K562 (cell line): ENCODE data around the gene FGF11. TPM values are rescaled to one million over a fixed set of nuclear protein-coding genes. Genes with fewer than 3 reads are reported as not detected.

Experiments
- ATAC-seq: fragments of 200-7000 bp; cut with Tn5 transposase; 3 replicates; pipeline ENCODE4 v1.9.1; 2020; ENCODE audit warnings: moderate library complexity
- BruUV-seq: library from RNA; stranded (reverse); fragments of 400-500 nt; replicated peaks from 2 replicates; lab custom pipeline; 2021; lab: Mats Ljungman, UMichigan
- CTCF ChIA-PET: fragments of 300-600 bp; formaldehyde crosslinking; extraction: SDS; loops from one replicate; lab custom pipeline; 2021; ENCODE audit warnings: low intra/inter-chr PET ratio; lab: Yijun Ruan, JAX
- POLR2A ChIA-PET: fragments of 300-600, 350-650 bp; sonication (Branson Sonifier 250); formaldehyde crosslinking; extraction: SDS; loops from one replicate; lab custom pipeline; 2021; ENCODE audit warnings: antibody characterized with exemption, inconsistent platforms; lab: Yijun Ruan, JAX
- DNase-seq, 4 experiments: peaks; one replicate each; pipeline versions ENCODE4 v3.0.0 to v3.0.0-alpha.2; 2011 to 2018; ENCODE audit warnings: low spot score in 3 of 4, mixed read lengths in 3 of 4; ENCODE audit errors: extremely low read depth in 1 of 4
- FAIRE-seq: peaks from 2 replicates; lab custom pipeline; 2011; peaks lifted over from hg19 to GRCh38; lab: Jason Lieb, UNC
- H2AFZ ChIP-seq: 2 replicates; pipeline ENCODE4 v1.6.0; 2011; ENCODE audit warnings: low read depth, low read length, control low read depth, inconsistent platforms
- H3K27ac ChIP-seq: fragments of 200-600 bp; 3 replicates; pipeline ENCODE4 v1.8.0; 2011; ENCODE audit warnings: low read depth, mild to moderate bottlenecking, control low read depth, inconsistent platforms, low read length, moderate library complexity, mixed read lengths; ENCODE audit errors: extremely low read depth
- H3K27me3 ChIP-seq, 2 experiments: fragments of 300-600 bp in 1 of 2; 2 replicates in 1 of 2; 3 replicates in 1 of 2; pipeline versions ENCODE4 v1.6.0 to v1.8.0; 2011; ENCODE audit warnings: inconsistent platforms in 2 of 2, low read length in 2 of 2, mild to moderate bottlenecking in 1 of 2, mixed read lengths in 1 of 2, moderate library complexity in 1 of 2; ENCODE audit not compliant: control insufficient read depth in 2 of 2, insufficient read depth in 2 of 2
- H3K36me3 ChIP-seq: fragments of 300-600 bp; 3 replicates; pipeline ENCODE4 v1.8.0; 2011; ENCODE audit warnings: mild to moderate bottlenecking, low read length, inconsistent platforms; ENCODE audit not compliant: control insufficient read depth, insufficient read depth
- H3K4me1 ChIP-seq, 2 experiments: fragments of 200-600 bp in 1 of 2; replicated peaks in 1 of 2; 2 replicates in 1 of 2; 3 replicates in 1 of 2; pipeline versions ENCODE4 v1.5.1 to v1.8.0; 2011; ENCODE audit warnings: inconsistent platforms in 2 of 2, low read length in 2 of 2, mild to moderate bottlenecking in 1 of 2, mixed read lengths in 1 of 2, moderate library complexity in 1 of 2; ENCODE audit not compliant: control insufficient read depth in 2 of 2, insufficient read depth in 2 of 2
- H3K4me2 ChIP-seq: 2 replicates; pipeline ENCODE4 v1.6.1; 2011; ENCODE audit warnings: low read length, control low read depth, inconsistent platforms, mixed read lengths; ENCODE audit not compliant: insufficient read depth
- H3K4me3 ChIP-seq: fragments of 200-600 bp; sonication (generic), shearing (Covaris generic); 2 replicates; pipeline ENCODE4 v1.5.1; 2016; ENCODE audit warnings: control low read depth, inconsistent platforms
- H3K79me2 ChIP-seq: fragments of 200-600 bp; 3 replicates; pipeline ENCODE4 v1.8.0; 2011; ENCODE audit warnings: low read length, inconsistent platforms; ENCODE audit not compliant: control insufficient read depth, insufficient read depth
- H3K9ac ChIP-seq, 2 experiments: 2 replicates each; pipeline versions ENCODE4 v1.6.0 to v1.6.1; 2011; ENCODE audit warnings: low read depth in 2 of 2, low read length in 2 of 2, control low read depth in 1 of 2, inconsistent platforms in 1 of 2, mild to moderate bottlenecking in 1 of 2, mixed read lengths in 1 of 2; ENCODE audit not compliant: insufficient read depth in 1 of 2
- H3K9me1 ChIP-seq: one replicate; pipeline ENCODE4 v1.6.0; 2011; ENCODE audit warnings: inconsistent platforms, mild to moderate bottlenecking, low read length, moderate library complexity; ENCODE audit not compliant: control insufficient read depth, insufficient read depth
- H3K9me3 ChIP-seq: replicated peaks from 2 replicates; pipeline ENCODE4 v1.5.1; 2011; ENCODE audit warnings: low read depth, low read length, inconsistent platforms; ENCODE audit not compliant: control insufficient read depth, insufficient read depth
- H4K20me1 ChIP-seq: replicated peaks from 2 replicates; pipeline ENCODE4 v1.6.1; 2011; ENCODE audit warnings: low read length, inconsistent platforms, mixed read lengths; ENCODE audit not compliant: control insufficient read depth, insufficient read depth
- CTCF ChIP-seq, 3 experiments: IDR thresholded peaks in 2 of 3; conservative IDR thresholded peaks in 1 of 3; 2 replicates each; pipeline ENCODE4 v1.5.1; 2011 to 2012; ENCODE audit warnings: low read length in 3 of 3, mild to moderate bottlenecking in 3 of 3, control low read depth in 2 of 3, improper control_type of control experiment in 1 of 3, inconsistent platforms in 1 of 3, low read depth in 1 of 3, mixed read lengths in 1 of 3, moderate library complexity in 1 of 3; ENCODE audit not compliant: insufficient read depth in 2 of 3
- NFIX ChIP-seq: fragments of 250-450 bp; sonication (Bioruptor Pico); IDR thresholded peaks from 2 replicates; pipeline ENCODE4 v1.4.0; 2020; ENCODE audit warnings: low read depth, mild to moderate bottlenecking, moderate library complexity
- RAD21 ChIP-seq, 2 experiments: fragments of 250-450 bp in 1 of 2; fragments of 450-650 bp in 1 of 2; sonication (Bioruptor Pico) in 1 of 2; formaldehyde crosslinking in 1 of 2; IDR thresholded peaks in 1 of 2; conservative IDR thresholded peaks in 1 of 2; 2 replicates each; pipeline versions ENCODE4 v1.4.0 to v1.8.0; 2020 to 2022; ENCODE audit warnings: mild to moderate bottlenecking in 2 of 2, moderate library complexity in 1 of 2
- REST ChIP-seq, 2 experiments: fragments of 450-650 bp; formaldehyde crosslinking in 1 of 2; IDR thresholded peaks; 2 replicates each; pipeline versions ENCODE4 v1.4.0 to v1.6.1; 2014 to 2020; ENCODE audit warnings: mild to moderate bottlenecking in 2 of 2, borderline replicate concordance in 1 of 2, low read depth in 1 of 2
- WGBS: fragments of 100-300 bp; shearing (Covaris generic); methylation state at CpG from one replicate; pipeline ENCODE4 v1.1.6; 2016; ENCODE audit warnings: low coverage, mixed read lengths; ENCODE audit not compliant: insufficient coverage; ENCODE audit errors: missing lambda C conversion rate; 5-methylcytosine and 5-hydroxymethylcytosine counted together
- in situ Hi-C: fragments of 300-500 bp; cut with MboI; formaldehyde crosslinking; loops from 4 replicates; pipeline ENCODE4 v1.15.0; 2018; ENCODE audit warnings: inconsistent platforms, mixed read lengths
- intact Hi-C: fragments of 100-400 bp; cut with micrococcal nuclease; formaldehyde crosslinking; loops from 2 replicates; pipeline ENCODE4 v1.14.2; 2022
- polyA plus RNA-seq, 8 experiments: library from polyadenylated mRNA; depleted of rRNA in 4 of 8; stranded (reverse) in 5 of 8; unstranded in 3 of 8; fragments of >200 nt; fragmentation: Nextera tagmentation in 2 of 8; fragmentation: Illumina TruSeq in 1 of 8; extraction: Ambion mirVana in 2 of 8; extraction: Trizol in 1 of 8; gene quantifications; 2 replicates each; pipeline versions ENCODE4 v1.2.1 to v1.2.3, GENCODE V29; 2011 to 2014; ENCODE audit warnings: inconsistent platforms in 1 of 8, missing spikeins in 1 of 8
- total RNA-seq, 7 experiments: library from RNA; depleted of rRNA in 6 of 7; stranded (reverse); fragments of >200 nt in 6 of 7; fragmentation: Illumina TruSeq in 2 of 7; extraction: Trizol in 2 of 7; gene quantifications; 2 replicates each; pipeline versions ENCODE4 v1.2.1 to v1.2.3, GENCODE V29; 2011 to 2021; ENCODE audit warnings: low replicate concordance in 1 of 7

Gene FGF11
- total and polyA plus RNA-seq, 9 of the 15 experiments (the other 6 are each of a cell fraction or from before 2014, with no cell fraction given) = 1.2 to 7.5 (median 3.0) TPM

- no peaks in the 10 kb centered on the region for H3K9me1 ChIP-seq
- H4K20me1 ChIP-seq = no peaks in the 10 kb centered on the region
- FAIRE-seq = no peak
- ATAC-seq = no peak; the same call in 2 of the 3 replicates
- H3K4me2 ChIP-seq = no peak overlapping the region
- no peak overlapping the region for H2AFZ ChIP-seq
- 42% methylated on average over 2 of the region's 6 CpGs for WGBS
- ChIA-PET CTCF (no interaction called here), POLR2A (no interaction called here)
- intact Hi-C loops (no loop called here), in situ Hi-C loops (no loop called here)
- H3K9ac ChIP-seq = no peak overlapping the region
- H3K4me3 ChIP-seq = no peak overlapping the region
- no TSS peak for BruUV-seq
- peak in 2 of 3 experiments; percentile 26 to 31; a peak in 2 of 6 replicates for TF ChIP-seq CTCF (IDR thresholded peaks at IDR 0.05 in 2 of 3, conservative IDR thresholded peaks at IDR 0.05 in 1 of 3; ENCODE audit: insufficient read depth in 2 of 3, low read depth in 1 of 3, low read length in 3 of 3)
- peak in 1 of 2 experiments; percentile 16; a peak in 1 of 4 replicates for TF ChIP-seq RAD21 (CRISPR knock-in tag; conservative IDR thresholded peaks at IDR 0.05 in 1 of 2, IDR thresholded peaks at IDR 0.05 in 1 of 2)
- peak; percentile 27; the same call in 1 of the 2 replicates for TF ChIP-seq REST (IDR thresholded peaks at IDR 0.05; ENCODE audit: borderline replicate concordance)
- no peak for TF ChIP-seq REST (CRISPR knock-in tag; IDR thresholded peaks at IDR 0.05; ENCODE audit: low read depth)
- TF ChIP-seq NFIX = no peak
- no peaks in the 10 kb centered on the region for H3K9me3 ChIP-seq
- H3K27ac ChIP-seq = no peak overlapping the region
- peaks cover 0 to 13% of the 10 kb centered on the region in 2 experiments; a peak in 2 of 5 replicates for H3K4me1 ChIP-seq
- no peaks in the 10 kb centered on the region for H3K36me3 ChIP-seq
- DNase-seq = no peak
- H3K27me3 ChIP-seq = no peaks in the 10 kb centered on the region
- H3K79me2 ChIP-seq = no peaks in the 10 kb centered on the region
These were observed 23.0 kb upstream of the FGF11 start for GRCh38 chr17:7416323-7416722.
